Kidney (tissue), 14 donors: ENCODE data around the gene FAM219A. TPM values are rescaled to one million over a fixed set of nuclear protein-coding genes. Genes with fewer than 3 reads are reported as not detected.

Experiments
- DNase-seq, 5 donors: peaks; one replicate each; pipeline ENCODE4 v3.0.0-alpha.2; 2013 to 2020
- FAIRE-seq: peaks from 2 replicates; lab custom pipeline; 2012; peaks lifted over from hg19 to GRCh38; lab: Jason Lieb, UNC
- H3K27ac ChIP-seq, 2 donors: one replicate each; pipeline ENCODE4 v1.7.0; 2013; ENCODE audit warnings: low read depth in 2 of 2, low read length in 2 of 2, inconsistent platforms in 1 of 2
- H3K27me3 ChIP-seq: one replicate; pipeline ENCODE4 v1.7.1; 2013; ENCODE audit warnings: low read length, inconsistent platforms; ENCODE audit not compliant: control insufficient read depth, insufficient read depth
- H3K36me3 ChIP-seq, 3 donors: one replicate each; pipeline versions ENCODE4 v1.7.0 to v1.7.1; 2013; ENCODE audit warnings: low read length in 3 of 3, control low read depth in 1 of 3, inconsistent platforms in 1 of 3; ENCODE audit not compliant: insufficient read depth in 3 of 3, control insufficient read depth in 2 of 3
- H3K4me1 ChIP-seq, 3 donors: one replicate each; pipeline versions ENCODE4 v1.7.0 to v1.7.1; 2013; ENCODE audit warnings: low read length in 3 of 3, inconsistent platforms in 1 of 3, low read depth in 1 of 3; ENCODE audit not compliant: control insufficient read depth in 2 of 3, insufficient read depth in 2 of 3
- H3K4me3 ChIP-seq, 3 donors: one replicate each; pipeline versions ENCODE4 v1.7.0 to v1.8.1; 2013; ENCODE audit warnings: low read length in 3 of 3, control low read depth in 1 of 3, inconsistent platforms in 1 of 3
- H3K9ac ChIP-seq, 3 donors: one replicate each; pipeline versions ENCODE4 v1.7.0 to v1.7.1; 2013; ENCODE audit warnings: low read length in 3 of 3, control low read depth in 1 of 3, inconsistent platforms in 1 of 3
- H3K9me3 ChIP-seq, 3 donors: one replicate each; pipeline versions ENCODE4 v1.7.0 to v1.7.1; 2013; ENCODE audit warnings: low read length in 3 of 3, control low read depth in 1 of 3, inconsistent platforms in 1 of 3; ENCODE audit not compliant: control insufficient read depth in 2 of 3, insufficient read depth in 1 of 3
- CTCF ChIP-seq: IDR thresholded peaks from 3 replicates; pipeline ENCODE4 v1.5.1; 2012; ENCODE audit warnings: mild to moderate bottlenecking, moderate library complexity, borderline replicate concordance; ENCODE audit not compliant: insufficient read depth; ENCODE audit errors: extremely low read depth
- intact Hi-C: fragments of 100-400 bp; cut with DNase I; formaldehyde crosslinking; loops from one replicate; pipeline ENCODE4 v1.11.1; 2022
- polyA plus RNA-seq: library from polyadenylated mRNA; stranded (reverse); fragments of 350-450 nt; fragmentation: Illumina TruSeq; extraction: RNeasy Lipid Tissue Mini Kit (QIAGEN cat#74804); gene quantifications from one replicate; pipeline ENCODE4 v1.2.3, GENCODE V29; 2014; ENCODE audit warnings: low read depth, low replicate concordance; ENCODE audit not compliant: insufficient read depth
- total RNA-seq: library from RNA; stranded (reverse); fragmentation: NEBNext Ultra II Directional; extraction: Animal tissue kit (Norgen Biotek cat#: 25700); gene quantifications from one replicate; pipeline ENCODE4 v1.2.1, GENCODE V29; 2021
- donor health status: control.
- donor health status: control.
- donor health status: control.
- donor health status: control.
- donor health status: control.
- donor health status: DM: yes; HTN: yes; CAD: no.
- donor health status: Normal renal cell carcinoma (clear cell type).

The FAM219A gene
- total and polyA plus RNA-seq, 2 donors from 2014 or later, result 8.7 to 21.1 TPM

- intact Hi-C loops, result no loop called here
- no peak for FAIRE-seq
Measured at GRCh38 chr9:34463901-34464232, 5.5 kb upstream of the FAM219A start.

GRCh38 chr9:34463098-34463900 is 4.9 kb upstream of the FAM219A start:
- Histone ChIP-seq H3K4me1 (no peaks in the 10 kb centered on the region), H3K4me3 (no peak overlapping the region), H3K27me3 (peaks cover 3% of the 10 kb centered on the region), H3K9me3 (no peaks in the 10 kb centered on the region), H3K36me3 (no peaks in the 10 kb centered on the region), H3K9ac (no peak overlapping the region), H3K27ac (no peak overlapping the region)
- FAIRE-seq (no peak), DNase-seq (no peak)
- no peak for TF ChIP-seq CTCF
- intact Hi-C loops, result no loop called here

More at GRCh38 chr9:34463901-34464232, 5.5 kb upstream of the FAM219A start:
- no peak overlapping the region for H3K4me3 ChIP-seq
- H3K4me1 ChIP-seq, result no peaks in the 10 kb centered on the region
- peaks cover 1% of the 10 kb centered on the region for H3K27me3 ChIP-seq
- no peak overlapping the region for H3K27ac ChIP-seq
- H3K9ac ChIP-seq, result no peak overlapping the region
- no peak for DNase-seq
- H3K36me3 ChIP-seq, result no peaks in the 10 kb centered on the region
- no peak for TF ChIP-seq CTCF
- no peaks in the 10 kb centered on the region for H3K9me3 ChIP-seq

GRCh38 chr9:34459941-34460340 is 1.6 kb upstream of the FAM219A start:
- TF ChIP-seq CTCF, result no peak
- no peak for FAIRE-seq

More at GRCh38 chr9:34459941-34460340, 1.6 kb upstream of the FAM219A start:
- no peak overlapping the region for H3K9ac ChIP-seq
- H3K36me3 ChIP-seq, result no peaks in the 10 kb centered on the region
- no peaks in the 10 kb centered on the region for H3K9me3 ChIP-seq
- H3K27me3 ChIP-seq, result peaks cover 3% of the 10 kb centered on the region
- H3K4me1 ChIP-seq, result peaks cover 0 to 11% (median 8%) of the 10 kb centered on the region in 3 donors
- H3K4me3 ChIP-seq, result no peak overlapping the region
- intact Hi-C loops, result no loop called here
- no peak for DNase-seq
- no peak overlapping the region for H3K27ac ChIP-seq
